Activated CD4-positive, alpha-beta T cell treated with anti-CD3 and anti-CD28 coated beads, Interleukin-2, amount 10 ng/mL, durations not matched to agents 24 days and 14 days (primary cell): ENCODE data around the gene CCL19. TPM values are rescaled to one million over a fixed set of nuclear protein-coding genes. Genes with fewer than 3 reads are reported as not detected.
"Not testable (repeated sequence)": the region's sequence is repeated elsewhere in the genome, so short reads cannot be mapped to it uniquely, and the experiment has no call there.

Source experiments
- DNase-seq: peaks from one replicate; pipeline ENCODE4 v3.0.0; 2022
- H3K27ac Mint-ChIP-seq: one replicate; pipeline ENCODE4 v1.8.0; 2022; ENCODE audit warnings: mild to moderate bottlenecking, mixed read lengths
- H3K27me3 Mint-ChIP-seq: one replicate; pipeline ENCODE4 v1.8.0; 2022; ENCODE audit warnings: mixed read lengths
- H3K36me3 Mint-ChIP-seq: one replicate; pipeline ENCODE4 v1.8.0; 2022; ENCODE audit warnings: low read depth, mild to moderate bottlenecking, mixed read lengths
- H3K4me1 Mint-ChIP-seq: one replicate; pipeline ENCODE4 v1.8.0; 2021; ENCODE audit warnings: mixed read lengths
- H3K4me3 Mint-ChIP-seq: one replicate; pipeline ENCODE4 v1.8.0; 2022; ENCODE audit warnings: mild to moderate bottlenecking, moderate library complexity, mixed read lengths
- H3K9me3 Mint-ChIP-seq: one replicate; pipeline ENCODE4 v1.8.0; 2021; ENCODE audit warnings: mixed read lengths
- intact Hi-C: fragments of 100-400 bp; cut with micrococcal nuclease; formaldehyde crosslinking; loops from one replicate; pipeline ENCODE4 v1.15.1; 2023
- total RNA-seq: library from RNA; stranded (reverse); gene quantifications from 2 replicates; pipeline ENCODE4 v1.2.3, GENCODE V29; 2022

Gene CCL19
- not detected in 2 replicates for total RNA-seq

DNA sequence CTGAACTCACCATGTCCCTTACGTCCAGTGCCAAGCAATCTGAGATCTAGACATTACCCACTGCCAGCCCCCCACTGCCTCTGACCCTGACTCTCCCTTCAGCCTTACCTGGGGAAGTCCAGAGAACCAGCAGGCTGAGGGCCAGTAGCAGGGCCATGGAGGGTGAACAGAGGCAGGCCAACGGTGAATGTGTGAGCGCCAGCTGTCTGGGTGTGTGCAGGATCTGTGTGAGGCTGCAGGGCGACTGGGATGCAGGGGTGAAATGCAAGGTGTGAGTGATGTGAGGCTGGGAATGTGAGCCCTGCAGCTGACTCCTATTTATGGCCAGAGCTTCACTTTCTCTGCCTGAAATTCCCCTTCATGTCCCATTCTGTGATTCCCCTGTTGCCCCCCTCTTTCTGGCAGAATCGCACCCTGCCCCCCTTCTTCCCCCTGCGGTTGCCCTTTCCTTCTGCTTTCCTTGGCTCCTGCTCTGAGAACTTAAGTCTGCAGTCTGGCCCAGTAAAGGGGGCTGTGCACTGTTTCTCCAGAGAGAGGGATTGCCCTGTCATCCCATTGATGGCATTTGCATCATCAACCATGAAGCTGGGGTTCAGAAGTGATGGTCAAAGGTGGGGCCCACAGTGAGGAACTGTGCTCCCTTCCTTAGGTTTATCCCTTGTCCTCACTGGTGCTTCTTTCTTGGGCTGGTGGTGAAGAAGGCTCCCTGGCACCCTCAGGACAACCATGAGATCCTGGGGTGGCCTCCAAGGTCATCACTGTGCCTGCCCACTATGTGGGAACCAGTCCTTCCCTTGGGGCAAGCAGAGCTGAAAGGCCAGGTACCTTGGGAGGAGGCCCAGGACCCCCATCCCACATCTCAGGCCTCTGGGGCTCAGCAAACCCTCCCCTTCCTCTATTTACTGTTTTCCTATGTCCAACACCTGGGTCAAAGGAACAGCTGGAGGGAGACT, at the start of gene CCL19:
Gene CCL19 (minus strand): TSS at position 294 of the 953 bp plus-strand sequence. CDS start 137 bp downstream, at position 157.
- intact Hi-C loops, result no loop called here
- no peak for DNase-seq
- H3K27ac Mint-ChIP-seq, result no peak within 1 kb of the TSS
- no peak within 1 kb of the TSS for H3K4me3 Mint-ChIP-seq
- H3K36me3 Mint-ChIP-seq, result no peaks in the 10 kb centered on the region
- H3K9me3 Mint-ChIP-seq, result no peaks in the 10 kb centered on the region
- peaks cover 3% of the 10 kb centered on the region for H3K27me3 Mint-ChIP-seq
- H3K4me1 Mint-ChIP-seq, result no peaks in the 10 kb centered on the region

DNA sequence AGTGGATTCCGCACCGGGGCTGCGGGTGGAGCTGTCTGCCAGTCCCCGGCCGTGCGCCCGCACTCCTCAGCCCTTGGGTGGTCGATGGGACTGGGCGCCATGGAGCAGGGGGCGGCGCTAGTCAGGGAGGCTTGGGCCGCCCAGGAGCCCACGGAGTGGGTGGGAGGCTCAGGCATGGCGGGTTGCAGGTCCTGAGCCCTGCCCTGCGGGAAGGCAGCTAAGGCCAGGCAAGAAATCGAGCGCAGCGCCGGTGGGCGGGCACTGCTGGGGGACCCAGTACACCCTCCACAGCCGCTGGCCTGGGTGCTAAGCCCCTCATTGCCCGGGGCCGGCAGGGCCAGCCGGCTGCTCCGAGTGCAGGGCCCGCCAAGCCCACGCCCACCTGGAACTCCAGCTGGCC, 49.1 kb upstream of the CCL19 start:
- H3K27ac Mint-ChIP-seq, H3K9me3 Mint-ChIP-seq, H3K4me3 Mint-ChIP-seq, H3K4me1 Mint-ChIP-seq, intact Hi-C loops, H3K36me3 Mint-ChIP-seq, DNase-seq: not testable (repeated sequence)
- H3K27me3 Mint-ChIP-seq, result peaks cover 12% of the 10 kb centered on the region

DNA sequence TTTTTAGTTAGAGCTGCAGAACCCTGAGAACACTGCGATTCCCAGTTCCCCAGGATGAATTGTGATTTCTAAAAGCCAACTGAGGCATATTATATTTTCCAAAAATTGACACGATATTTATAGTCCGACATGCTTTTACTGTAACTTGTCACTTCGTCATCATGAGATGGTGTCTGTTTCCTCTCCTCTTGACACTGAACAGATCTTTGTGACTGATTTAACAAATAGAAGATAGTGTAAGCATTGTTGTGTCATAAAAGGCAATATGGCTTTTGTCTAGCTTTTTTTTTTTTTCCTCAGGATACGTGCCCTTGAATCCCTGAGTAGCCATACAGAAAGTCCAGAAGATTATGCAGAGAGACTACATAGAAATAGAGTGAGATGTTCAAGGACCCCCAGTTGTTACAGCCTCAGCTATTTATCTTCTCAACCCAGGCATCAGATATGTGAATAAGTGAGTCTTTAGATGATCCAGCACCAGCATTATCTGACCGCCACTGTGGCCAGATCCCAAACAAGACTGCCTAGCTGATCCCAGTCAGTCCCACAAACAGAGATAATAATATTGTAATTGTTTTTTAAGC, 46.7 kb upstream of the CCL19 start:
- Mint-ChIP-seq H3K4me3 (no peak overlapping the region), H3K4me1 (peaks cover 3% of the 10 kb centered on the region), H3K9me3 (no peaks in the 10 kb centered on the region), H3K27ac (no peak overlapping the region), H3K36me3 (no peaks in the 10 kb centered on the region), H3K27me3 (peaks cover 7% of the 10 kb centered on the region)
- intact Hi-C loops, result no loop called here
- DNase-seq, result no peak

DNA sequence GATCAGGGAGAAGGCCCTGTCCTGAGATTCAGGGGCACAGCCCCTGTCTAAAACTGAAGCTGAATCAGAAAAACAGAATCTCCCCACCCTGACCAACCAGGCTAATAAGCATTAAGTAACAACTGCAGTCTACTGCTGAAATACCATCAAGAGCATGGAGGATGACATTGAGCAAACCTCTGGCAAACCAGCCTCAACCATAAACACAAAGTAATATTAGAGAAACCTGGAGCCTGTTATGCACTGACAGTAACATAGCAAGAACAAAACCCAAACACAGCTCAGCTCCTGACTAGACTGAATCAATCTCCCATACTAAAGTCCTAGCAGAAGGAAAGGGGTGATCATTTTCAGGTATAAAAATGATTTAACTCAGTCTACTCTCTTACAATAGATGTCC, 43.6 kb upstream of the CCL19 start:
- no peaks in the 10 kb centered on the region for H3K9me3 Mint-ChIP-seq
- intact Hi-C loops, result no loop called here
- DNase-seq, result no peak
- no peaks in the 10 kb centered on the region for H3K4me1 Mint-ChIP-seq
- H3K27ac Mint-ChIP-seq, result no peak overlapping the region
- H3K27me3 Mint-ChIP-seq, result peaks cover 16% of the 10 kb centered on the region
- no peak overlapping the region for H3K4me3 Mint-ChIP-seq
- H3K36me3 Mint-ChIP-seq, result no peaks in the 10 kb centered on the region

DNA sequence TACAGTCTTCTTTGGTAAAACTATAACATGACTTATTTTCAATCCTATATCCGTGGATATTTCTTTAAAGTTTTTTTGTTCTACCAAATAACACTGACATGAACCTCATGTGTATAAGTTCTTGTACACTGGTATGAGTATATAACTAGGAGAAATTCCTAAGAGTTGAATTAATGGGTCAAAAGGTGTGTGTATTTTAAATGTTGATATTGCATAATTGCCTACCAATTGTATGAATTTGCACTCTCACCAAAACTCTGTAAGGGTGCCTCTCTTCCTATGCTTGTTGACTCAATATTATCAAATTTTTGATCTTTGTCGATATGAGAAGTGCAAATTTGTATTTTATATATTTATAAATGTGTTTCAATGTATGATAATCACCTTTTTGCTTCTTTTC, 41.8 kb upstream of the CCL19 start:
- H3K4me3 Mint-ChIP-seq, result no peak overlapping the region
- no peak for DNase-seq
- H3K4me1 Mint-ChIP-seq, result no peaks in the 10 kb centered on the region
- no peak overlapping the region for H3K27ac Mint-ChIP-seq
- intact Hi-C loops, result no loop called here
- no peaks in the 10 kb centered on the region for H3K9me3 Mint-ChIP-seq
- H3K27me3 Mint-ChIP-seq, result peaks cover 18% of the 10 kb centered on the region
- H3K36me3 Mint-ChIP-seq, result no peaks in the 10 kb centered on the region

DNA sequence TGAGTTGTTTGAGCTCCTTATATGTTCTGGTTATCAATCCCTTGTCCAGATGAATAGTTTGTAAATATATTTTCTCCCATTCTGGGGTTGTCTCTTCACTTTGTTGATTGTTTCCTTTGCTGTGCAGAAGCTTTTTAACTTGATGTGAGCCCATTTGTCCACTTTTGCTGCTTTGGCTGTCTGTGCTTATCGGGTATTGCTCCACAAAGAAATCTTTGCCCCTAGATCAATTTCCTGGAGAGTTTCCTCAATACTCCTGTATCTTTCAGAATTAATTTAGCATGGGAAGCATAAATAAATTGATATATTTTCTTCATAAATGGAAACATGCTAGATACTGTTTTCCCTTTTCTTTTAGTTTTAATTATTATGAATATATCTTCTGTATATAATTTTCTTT, 41.4 kb upstream of the CCL19 start:
- Mint-ChIP-seq H3K36me3 (no peaks in the 10 kb centered on the region), H3K4me1 (no peaks in the 10 kb centered on the region), H3K9me3 (no peaks in the 10 kb centered on the region), H3K27me3 (peaks cover 15% of the 10 kb centered on the region), H3K4me3 (no peak overlapping the region), H3K27ac (no peak overlapping the region)
- no peak for DNase-seq
- intact Hi-C loops, result no loop called here

DNA sequence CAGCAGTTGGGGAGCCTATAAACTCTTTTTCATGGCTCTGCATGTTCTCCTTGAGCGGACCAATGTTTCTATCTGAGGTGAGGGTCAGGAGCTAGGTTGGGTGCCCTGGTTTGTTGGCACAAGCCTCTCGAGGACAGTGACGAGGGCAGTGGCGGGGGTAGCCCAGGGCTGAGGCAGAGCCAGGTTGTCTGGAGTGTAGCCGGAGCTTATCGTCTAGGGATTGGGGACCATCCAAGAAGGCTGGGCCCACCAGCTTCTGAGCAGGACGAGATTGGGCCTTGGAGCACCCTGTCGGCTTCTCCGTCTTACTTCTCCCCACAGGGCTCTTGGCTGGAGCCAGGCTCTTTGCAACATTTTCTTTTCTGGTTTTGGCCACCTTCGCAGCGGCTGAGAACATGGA, 32.1 kb upstream of the CCL19 start:
- Mint-ChIP-seq H3K4me3 (no peak overlapping the region), H3K36me3 (no peaks in the 10 kb centered on the region), H3K9me3 (no peaks in the 10 kb centered on the region), H3K27ac (no peak overlapping the region), H3K27me3 (no peaks in the 10 kb centered on the region), H3K4me1 (no peaks in the 10 kb centered on the region)
- no peak for DNase-seq
- intact Hi-C loops, result no loop called here

DNA sequence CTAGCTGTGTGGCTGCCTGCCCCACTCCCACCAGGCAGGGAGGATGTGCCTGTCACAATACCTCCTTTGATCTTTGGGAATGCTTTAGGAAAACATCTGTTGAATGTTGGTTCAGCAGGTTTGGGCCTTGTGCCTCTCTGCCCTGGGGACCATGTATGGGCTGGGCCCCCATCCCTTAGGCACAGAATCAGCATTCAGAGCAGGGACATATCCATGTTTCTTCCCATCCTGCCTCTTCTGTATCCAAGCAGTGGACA, 28.6 kb upstream of the CCL19 start:
- H3K9me3 Mint-ChIP-seq, H3K4me3 Mint-ChIP-seq, H3K36me3 Mint-ChIP-seq, H3K4me1 Mint-ChIP-seq, intact Hi-C loops, H3K27ac Mint-ChIP-seq, H3K27me3 Mint-ChIP-seq, DNase-seq: not testable (repeated sequence)

DNA sequence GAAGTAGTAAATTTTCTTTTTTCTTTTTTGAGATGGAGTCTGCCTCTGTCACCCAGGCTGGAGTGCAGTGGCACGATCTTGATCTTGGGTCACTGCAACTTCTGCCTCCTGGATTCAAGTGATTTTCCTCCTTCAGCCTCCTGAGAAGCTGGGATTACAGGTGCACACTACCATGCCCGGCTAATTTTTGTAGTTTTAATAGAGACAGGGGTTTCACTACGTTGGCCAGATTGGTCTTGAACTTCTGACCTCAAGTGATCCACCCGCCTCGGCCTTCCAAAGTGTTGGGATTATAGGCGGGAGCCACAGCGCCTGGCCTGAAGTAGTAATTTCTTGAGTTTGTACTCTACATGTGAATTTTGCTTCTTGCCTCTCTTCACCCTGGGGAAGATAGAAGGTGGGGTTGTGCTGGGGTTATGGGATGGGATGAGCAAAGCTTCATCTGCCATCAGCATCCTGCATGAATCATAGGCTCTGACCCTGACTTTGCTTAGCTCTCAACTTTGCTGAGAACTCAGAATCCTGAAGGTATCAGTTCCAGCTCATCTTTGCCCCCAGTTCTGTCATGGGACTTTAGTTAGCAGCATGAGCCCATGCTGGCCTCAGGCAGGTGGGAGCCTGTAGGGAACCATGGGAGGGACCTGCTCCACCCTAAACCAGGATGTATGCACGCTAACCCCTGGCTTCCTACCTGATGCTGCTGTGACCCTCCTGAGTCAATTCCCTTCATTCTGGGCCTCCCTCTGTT, 28.1 kb upstream of the CCL19 start:
- Mint-ChIP-seq H3K9me3 (no peaks in the 10 kb centered on the region), H3K4me3 (no peak overlapping the region), H3K4me1 (no peaks in the 10 kb centered on the region), H3K27me3 (peaks cover 5% of the 10 kb centered on the region), H3K27ac (no peak overlapping the region), H3K36me3 (no peaks in the 10 kb centered on the region)
- no peak for DNase-seq
- intact Hi-C loops, result no loop called here

DNA sequence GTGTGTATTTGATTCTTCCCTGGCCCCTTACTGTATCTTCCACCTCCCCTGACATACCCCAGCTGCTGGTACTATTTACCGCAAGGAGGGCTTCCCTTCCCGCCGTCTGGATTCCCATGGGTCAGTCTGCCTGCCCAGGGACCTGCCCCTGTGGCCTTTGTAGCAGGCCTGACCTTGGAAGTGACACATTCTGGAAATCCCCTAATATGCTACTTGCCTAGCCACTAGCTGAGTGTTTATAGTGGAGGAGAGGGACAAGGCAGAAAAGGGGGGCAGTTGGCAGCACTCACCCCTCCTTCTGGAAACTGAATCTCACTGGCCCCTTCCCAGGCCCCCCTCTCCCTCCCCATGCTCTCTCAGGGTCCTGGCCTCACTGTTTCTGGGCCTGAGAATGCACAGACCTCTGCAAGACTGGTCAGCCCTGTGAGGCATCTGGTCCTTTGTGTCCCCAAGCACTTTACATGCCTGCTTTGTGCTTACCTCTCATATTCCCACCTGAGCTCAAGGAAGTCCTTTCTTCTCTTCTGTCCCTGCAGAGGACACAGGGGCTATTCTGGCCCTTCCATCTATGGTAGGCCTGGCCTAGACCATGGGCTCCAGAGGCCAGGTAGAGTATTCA, 27.0 kb upstream of the CCL19 start:
- Mint-ChIP-seq H3K27me3 (peaks cover 14% of the 10 kb centered on the region), H3K36me3 (no peaks in the 10 kb centered on the region), H3K27ac (no peak overlapping the region), H3K4me1 (no peaks in the 10 kb centered on the region), H3K9me3 (no peaks in the 10 kb centered on the region), H3K4me3 (no peak overlapping the region)
- intact Hi-C loops, result no loop called here
- DNase-seq, result no peak

DNA sequence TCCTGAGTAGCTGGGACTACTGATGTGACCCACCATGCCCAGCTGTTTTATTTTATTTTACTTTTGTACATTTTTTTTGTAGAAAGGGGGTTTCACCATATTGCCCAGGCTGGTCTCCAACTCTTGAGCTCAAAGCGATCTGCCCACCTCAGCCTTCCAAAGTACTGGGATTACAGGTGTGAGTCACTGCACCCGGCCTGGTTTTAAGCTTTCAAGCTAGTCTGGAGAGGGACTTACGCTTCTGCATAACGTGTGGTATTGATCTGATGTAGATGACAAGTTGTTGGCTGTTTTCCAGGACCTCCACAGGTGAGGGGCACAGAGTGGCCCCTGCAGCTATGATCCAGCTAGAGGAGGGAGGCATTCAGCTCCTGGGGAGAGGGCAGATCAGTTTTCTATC, 25.6 kb upstream of the CCL19 start:
- intact Hi-C loops, result no loop called here
- Mint-ChIP-seq H3K36me3 (no peaks in the 10 kb centered on the region), H3K27ac (no peak overlapping the region), H3K4me3 (no peak overlapping the region), H3K9me3 (no peaks in the 10 kb centered on the region), H3K27me3 (peaks cover 26% of the 10 kb centered on the region), H3K4me1 (no peaks in the 10 kb centered on the region)
- no peak for DNase-seq

DNA sequence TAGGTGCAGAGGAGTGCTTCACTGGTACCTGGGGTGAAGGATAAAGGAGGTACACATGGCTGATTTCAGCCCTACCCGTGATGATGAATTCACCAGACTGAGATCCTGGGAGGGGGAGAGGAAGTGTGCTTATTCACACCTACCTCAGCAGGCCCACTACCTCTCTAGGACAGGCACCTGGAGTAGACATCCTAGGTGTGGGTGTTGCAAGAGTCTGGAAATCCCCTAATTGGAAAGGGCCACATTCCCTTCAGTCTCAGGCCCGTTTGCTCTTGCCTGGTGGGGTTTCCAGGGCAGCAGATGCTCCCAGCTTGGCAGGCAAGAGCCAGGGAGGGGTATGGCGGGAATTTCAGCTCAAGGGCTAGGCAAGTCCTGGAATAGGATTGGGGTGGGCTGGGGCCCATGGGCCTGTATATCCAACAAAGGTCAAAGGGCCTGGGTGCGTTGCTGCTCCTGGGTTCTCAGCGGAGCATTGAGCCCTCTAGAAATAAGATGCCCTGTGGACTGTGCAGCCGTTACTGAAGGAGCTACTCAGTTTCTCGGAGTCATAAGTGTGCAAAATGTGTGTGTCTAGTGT, 24.7 kb upstream of the CCL19 start:
- Mint-ChIP-seq H3K36me3 (no peaks in the 10 kb centered on the region), H3K4me1 (no peaks in the 10 kb centered on the region), H3K27me3 (peaks cover 28% of the 10 kb centered on the region), H3K9me3 (no peaks in the 10 kb centered on the region), H3K27ac (no peak overlapping the region), H3K4me3 (no peak overlapping the region)
- DNase-seq, result no peak
- intact Hi-C loops, result no loop called here

DNA sequence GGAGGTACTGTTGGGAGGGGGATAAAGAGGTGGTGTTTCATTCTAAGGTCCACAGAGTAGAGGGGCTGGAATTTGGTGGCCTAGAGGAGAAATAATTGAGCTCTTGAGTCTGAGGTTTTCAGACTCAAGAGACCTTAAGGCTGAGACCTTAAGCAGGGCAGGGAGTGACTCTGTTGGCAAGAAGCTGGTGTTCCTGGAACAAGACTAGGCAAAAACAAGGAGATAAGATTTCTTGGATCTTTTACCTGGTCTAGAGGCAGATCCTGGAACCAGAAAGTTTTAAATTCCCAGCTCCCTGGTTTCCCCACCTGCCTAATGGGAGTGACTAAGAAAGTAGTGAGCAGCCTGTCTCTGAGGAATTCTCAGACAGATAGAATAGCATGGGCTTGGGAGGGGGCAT, 22.9 kb upstream of the CCL19 start:
- Mint-ChIP-seq H3K27me3 (peaks cover 28% of the 10 kb centered on the region), H3K4me1 (no peaks in the 10 kb centered on the region), H3K4me3 (no peak overlapping the region), H3K27ac (no peak overlapping the region), H3K9me3 (no peaks in the 10 kb centered on the region), H3K36me3 (no peaks in the 10 kb centered on the region)
- DNase-seq, result no peak
- intact Hi-C loops, result no loop called here

DNA sequence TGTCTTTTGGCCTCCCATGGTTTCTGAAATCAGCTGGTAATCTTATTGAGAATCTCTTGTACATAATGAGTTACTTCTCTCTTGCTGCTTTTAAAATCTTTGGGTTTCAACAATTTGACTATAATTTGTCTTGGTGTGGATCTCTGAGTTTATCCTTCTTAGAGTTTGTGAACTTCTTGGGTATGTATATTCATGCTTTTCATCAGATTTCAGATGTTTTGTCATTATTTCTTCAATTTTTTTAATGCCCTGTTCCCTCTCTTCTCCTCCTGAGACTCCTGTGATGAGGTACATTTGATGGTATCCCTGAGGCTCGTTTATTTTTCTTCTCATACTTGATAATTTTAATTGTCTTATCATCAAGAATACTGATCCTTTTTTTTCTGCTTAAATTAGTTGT, 21.1 kb upstream of the CCL19 start:
- H3K4me1 Mint-ChIP-seq, result no peaks in the 10 kb centered on the region
- H3K4me3 Mint-ChIP-seq, result no peak overlapping the region
- intact Hi-C loops, result no loop called here
- H3K27me3 Mint-ChIP-seq, result peaks cover 28% of the 10 kb centered on the region
- no peaks in the 10 kb centered on the region for H3K9me3 Mint-ChIP-seq
- no peaks in the 10 kb centered on the region for H3K36me3 Mint-ChIP-seq
- no peak for DNase-seq
- no peak overlapping the region for H3K27ac Mint-ChIP-seq
